Measurements from ENCODE around the gene ATP2B2.

The ATP2B2 gene

GRCh38 chr3:10484709-10485108 is 20.7 kb downstream of the ATP2B2 start:
- no peaks in the 10 kb centered on the region for H3K9me3 ChIP-seq
- H3K4me3 ChIP-seq (ENCODE audit: low read depth in 1 of 2, low read length in 1 of 2), result no peak overlapping the region
- no peaks in the 10 kb centered on the region for H3K27me3 ChIP-seq
- no peak for TF ChIP-seq CTCF (IDR thresholded peaks at IDR 0.05)
- no peak overlapping the region for H3K27ac ChIP-seq
- no peaks in the 10 kb centered on the region for H3K36me3 ChIP-seq
- H3K4me1 ChIP-seq (ENCODE audit: control insufficient read depth in 1 of 2, insufficient read depth in 1 of 2, low read depth in 1 of 2, low read length in 1 of 2), result no peaks in the 10 kb centered on the region

- no peak overlapping the region for H3K27ac ChIP-seq
- H3K9me3 ChIP-seq, result no peaks in the 10 kb centered on the region
- no peak for TF ChIP-seq CTCF (IDR thresholded peaks at IDR 0.05)
- no peak overlapping the region for H3K4me3 ChIP-seq (ENCODE audit: low read depth in 1 of 2, low read length in 1 of 2)
- H3K27me3 ChIP-seq, result no peaks in the 10 kb centered on the region
- H3K4me1 ChIP-seq (ENCODE audit: control insufficient read depth in 1 of 2, insufficient read depth in 1 of 2, low read depth in 1 of 2, low read length in 1 of 2), result no peaks in the 10 kb centered on the region
- no peaks in the 10 kb centered on the region for H3K36me3 ChIP-seq
These were observed 21.6 kb downstream of the ATP2B2 start for GRCh38 chr3:10483686-10484345.

GRCh38 chr3:10483364-10483675 is 22.1 kb downstream of the ATP2B2 start:
- Histone ChIP-seq H3K36me3 (no peaks in the 10 kb centered on the region), H3K4me3 (ENCODE audit: low read depth in 1 of 2, low read length in 1 of 2) (no peak overlapping the region), H3K27me3 (no peaks in the 10 kb centered on the region), H3K4me1 (ENCODE audit: control insufficient read depth in 1 of 2, insufficient read depth in 1 of 2, low read depth in 1 of 2, low read length in 1 of 2) (no peaks in the 10 kb centered on the region), H3K27ac (no peak overlapping the region), H3K9me3 (no peaks in the 10 kb centered on the region)
- no peak for TF ChIP-seq CTCF (IDR thresholded peaks at IDR 0.05)

GRCh38 chr3:10482631-10483363 is 22.6 kb downstream of the ATP2B2 start:
- H3K9me3 ChIP-seq, result no peaks in the 10 kb centered on the region
- no peaks in the 10 kb centered on the region for H3K4me1 ChIP-seq (ENCODE audit: control insufficient read depth in 1 of 2, insufficient read depth in 1 of 2, low read depth in 1 of 2, low read length in 1 of 2)
- H3K4me3 ChIP-seq (ENCODE audit: low read depth in 1 of 2, low read length in 1 of 2), result no peak overlapping the region
- TF ChIP-seq CTCF (IDR thresholded peaks at IDR 0.05), result no peak
- H3K27me3 ChIP-seq, result no peaks in the 10 kb centered on the region
- no peaks in the 10 kb centered on the region for H3K36me3 ChIP-seq
- no peak overlapping the region for H3K27ac ChIP-seq

- Histone ChIP-seq H3K27me3 (no peaks in the 10 kb centered on the region), H3K9me3 (no peaks in the 10 kb centered on the region), H3K4me3 (ENCODE audit: low read depth in 1 of 2, low read length in 1 of 2) (no peak overlapping the region), H3K27ac (no peak overlapping the region), H3K4me1 (ENCODE audit: control insufficient read depth in 1 of 2, insufficient read depth in 1 of 2, low read depth in 1 of 2, low read length in 1 of 2) (no peaks in the 10 kb centered on the region), H3K36me3 (no peaks in the 10 kb centered on the region)
- no peak for TF ChIP-seq CTCF (IDR thresholded peaks at IDR 0.05)
These were observed 24.5 kb downstream of the ATP2B2 start for GRCh38 chr3:10480871-10481378.
